GM23248 (cell line): ENCODE measurements around the gene OR4K5.

Source experiments
- EZH2 ChIP-seq: fragments of 200-600 bp; sonication (generic); IDR thresholded peaks from 2 replicates; pipeline ENCODE4 v1.6.1; 2018; ENCODE audit warnings: antibody characterized with exemption, mild to moderate bottlenecking; ENCODE audit not compliant: insufficient read depth, poor library complexity, severe bottlenecking
- EZH2phosphoT487 ChIP-seq: fragments of 200-600 bp; sonication (generic); IDR thresholded peaks from 2 replicates; pipeline ENCODE4 v1.6.1; 2018; ENCODE audit warnings: antibody characterized with exemption, moderate library complexity, mild to moderate bottlenecking, low read depth; ENCODE audit not compliant: insufficient read depth

DNA sequence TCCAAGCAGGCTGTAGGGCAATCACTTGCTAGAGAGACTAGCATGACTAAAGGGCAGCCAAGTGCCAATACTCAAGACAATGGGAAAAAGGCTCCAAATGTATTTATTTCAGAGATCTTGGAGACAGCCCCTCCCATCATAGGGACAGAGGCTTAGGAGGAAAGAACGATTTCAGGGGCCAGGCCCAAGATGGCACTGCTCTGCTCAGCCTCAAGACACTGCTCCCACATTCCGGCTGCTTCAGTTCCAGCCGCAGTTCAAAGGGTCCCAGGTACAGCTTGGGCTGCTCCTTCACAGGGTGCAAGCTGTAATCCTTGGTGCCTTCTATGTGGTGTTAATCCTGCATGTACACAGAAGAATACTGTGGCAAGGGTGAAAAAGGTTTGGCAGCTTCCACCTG is 19.4 kb upstream of the OR4K5 start:
- TF ChIP-seq EZH2phosphoT487 = no peak
- TF ChIP-seq EZH2 = no peak
